H1 (cell line): ENCODE measurements around the gene TUBA3D. TPM values are rescaled to one million over a fixed set of nuclear protein-coding genes. Genes with fewer than 3 reads are reported as not detected.
"Not testable (repeated sequence)": the region's sequence is repeated elsewhere in the genome, so short reads cannot be mapped to it uniquely, and the experiment has no call there.

ENCODE experiments used
- CTCF ChIA-PET: fragments of 300-600 bp; sonication (Branson Sonifier 250); formaldehyde crosslinking; loops from one replicate; lab custom pipeline; 2021; ENCODE audit not compliant: partially characterized antibody; lab: Charles Lee
- POLR2A ChIA-PET: fragments of 300-600 bp; sonication (Branson Sonifier 250); formaldehyde crosslinking; loops from one replicate; lab custom pipeline; 2021; ENCODE audit warnings: inconsistent platforms; ENCODE audit not compliant: partially characterized antibody; lab: Charles Lee
- DNase-seq, 2 experiments: peaks; one replicate each; pipeline versions ENCODE4 v3.0.0 to v3.0.0-alpha.2; 2010 to 2022; ENCODE audit warnings: low spot score in 2 of 2, low read depth in 1 of 2, mixed read lengths in 1 of 2
- FAIRE-seq: peaks from 2 replicates; lab custom pipeline; 2011; peaks lifted over from hg19 to GRCh38; lab: Jason Lieb, UNC
- H2AFZ ChIP-seq: 2 replicates; pipeline ENCODE4 v1.8.1; 2012; ENCODE audit warnings: low read length, inconsistent platforms
- H2AK5ac ChIP-seq: 2 replicates; pipeline ENCODE4 v1.6.1; 2013; ENCODE audit warnings: low read depth, low read length
- H2BK120ac ChIP-seq: replicated peaks from 2 replicates; pipeline ENCODE3; 2013; ENCODE audit warnings: low read depth, low read length, inconsistent platforms
- H2BK12ac ChIP-seq: 2 replicates; pipeline ENCODE4 v1.6.1; 2013; ENCODE audit warnings: low read depth, low read length
- H2BK15ac ChIP-seq: 2 replicates; pipeline ENCODE4 v1.6.1; 2013; ENCODE audit warnings: low read length
- H2BK20ac ChIP-seq: 2 replicates; pipeline ENCODE4 v1.6.1; 2013; ENCODE audit warnings: low read length
- H2BK5ac ChIP-seq: 2 replicates; pipeline ENCODE4 v1.6.1; 2013; ENCODE audit warnings: low read depth, low read length
- H3K14ac ChIP-seq: 2 replicates; pipeline ENCODE4 v1.6.1; 2013; ENCODE audit warnings: inconsistent platforms; ENCODE audit not compliant: insufficient read length
- H3K18ac ChIP-seq: 2 replicates; pipeline ENCODE4 v1.6.1; 2013; ENCODE audit warnings: low read length; ENCODE audit errors: extremely low read depth
- H3K23ac ChIP-seq: 2 replicates; pipeline ENCODE4 v1.6.1; 2013; ENCODE audit warnings: inconsistent platforms; ENCODE audit not compliant: insufficient read length
- H3K23me2 ChIP-seq: 2 replicates; pipeline ENCODE4 v1.6.1; 2013; ENCODE audit warnings: low read depth, low read length
- H3K27ac ChIP-seq: 2 replicates; pipeline ENCODE4 v1.6.1; 2011; ENCODE audit warnings: low read depth, low read length, inconsistent platforms
- H3K27me3 ChIP-seq, 4 experiments: replicated peaks in 1 of 4; 1 replicate in 1 of 4; 2 replicates in 3 of 4; pipeline versions ENCODE4 v1.6.1 to v1.8.1; 2011 to 2013; ENCODE audit warnings: low read length in 3 of 4, mild to moderate bottlenecking in 3 of 4, inconsistent platforms in 2 of 4, mixed read lengths in 2 of 4, moderate library complexity in 1 of 4; ENCODE audit not compliant: control insufficient read depth in 3 of 4, insufficient read depth in 3 of 4; ENCODE audit errors: extremely low read depth in 1 of 4
- H3K36me3 ChIP-seq, 4 experiments: 2 replicates each; pipeline versions ENCODE4 v1.6.1 to v1.8.1; 2011 to 2013; ENCODE audit warnings: mild to moderate bottlenecking in 4 of 4, low read length in 3 of 4, moderate library complexity in 2 of 4, control low read depth in 1 of 4, inconsistent platforms in 1 of 4; ENCODE audit not compliant: insufficient read depth in 4 of 4, control insufficient read depth in 2 of 4
- H3K4ac ChIP-seq: replicated peaks from 2 replicates; pipeline ENCODE3; 2013; ENCODE audit warnings: low read length, low read depth, mixed read lengths, inconsistent platforms; ENCODE audit not compliant: insufficient read length
- H3K4me1 ChIP-seq, 4 experiments: replicated peaks in 1 of 4; 1 replicate in 1 of 4; 2 replicates in 3 of 4; pipeline versions ENCODE4 v1.6.1 to v1.8.1; 2011 to 2013; ENCODE audit warnings: low read length in 3 of 4, inconsistent platforms in 2 of 4, mixed read lengths in 1 of 4; ENCODE audit not compliant: insufficient read depth in 4 of 4, control insufficient read depth in 3 of 4
- H3K4me2 ChIP-seq, 2 experiments: 2 replicates each; pipeline versions ENCODE4 v1.6.1 to v1.8.1; 2011 to 2013; ENCODE audit warnings: low read depth in 2 of 2, low read length in 2 of 2, control low read depth in 1 of 2, inconsistent platforms in 1 of 2, mild to moderate bottlenecking in 1 of 2; ENCODE audit not compliant: insufficient read depth in 1 of 2
- H3K4me3 ChIP-seq, 4 experiments: fragments of 200-600, 300-600 bp in 1 of 4; sonication (generic), shearing (Covaris generic), sonication (Bioruptor Twin) in 1 of 4; 2 replicates each; pipeline versions ENCODE4 v1.5.1 to v1.8.1; 2011 to 2016; ENCODE audit warnings: low read length in 4 of 4, low read depth in 3 of 4, control low read depth in 2 of 4, inconsistent platforms in 2 of 4, mild to moderate bottlenecking in 2 of 4, mixed read lengths in 1 of 4, moderate library complexity in 1 of 4; ENCODE audit not compliant: insufficient read depth in 2 of 4; ENCODE audit errors: extremely low read depth in 1 of 4
- H3K56ac ChIP-seq: replicated peaks from 2 replicates; pipeline ENCODE3; 2013; ENCODE audit warnings: low read depth, mild to moderate bottlenecking, mixed read lengths, low read length, inconsistent platforms; ENCODE audit not compliant: insufficient read length
- H3K79me1 ChIP-seq: 2 replicates; pipeline ENCODE4 v1.6.1; 2013; ENCODE audit warnings: low read depth, low read length, control low read depth
- H3K79me2 ChIP-seq, 2 experiments: 2 replicates each; pipeline versions ENCODE4 v1.6.1 to v1.8.1; 2012 to 2013; ENCODE audit warnings: low read length in 2 of 2, mild to moderate bottlenecking in 2 of 2, inconsistent platforms in 1 of 2; ENCODE audit not compliant: insufficient read depth in 2 of 2, control insufficient read depth in 1 of 2
- H3K9ac ChIP-seq, 4 experiments: replicated peaks in 1 of 4; 1 replicate in 1 of 4; 2 replicates in 3 of 4; pipeline versions ENCODE4 v1.6.1 to v1.8.1; 2011 to 2013; ENCODE audit warnings: low read depth in 3 of 4, low read length in 3 of 4, control low read depth in 2 of 4, mild to moderate bottlenecking in 2 of 4, moderate library complexity in 2 of 4, inconsistent platforms in 1 of 4; ENCODE audit errors: extremely low read depth in 1 of 4
- H3K9me3 ChIP-seq, 2 experiments: 2 replicates each; pipeline versions ENCODE4 v1.6.1 to v1.8.1; 2012 to 2013; ENCODE audit warnings: mild to moderate bottlenecking in 2 of 2, moderate library complexity in 2 of 2, control low read depth in 1 of 2, inconsistent platforms in 1 of 2, low read depth in 1 of 2, low read length in 1 of 2, mixed read lengths in 1 of 2; ENCODE audit not compliant: insufficient read depth in 2 of 2
- H4K20me1 ChIP-seq, 2 experiments: replicated peaks in 1 of 2; 2 replicates each; pipeline versions ENCODE3 to v1.8.1; 2011 to 2013; ENCODE audit warnings: inconsistent platforms in 2 of 2, low read length in 2 of 2, mild to moderate bottlenecking in 1 of 2; ENCODE audit not compliant: insufficient read depth in 2 of 2, control insufficient read depth in 1 of 2
- H4K5ac ChIP-seq: 2 replicates; pipeline ENCODE4 v1.6.1; 2013; ENCODE audit warnings: low read length, low read depth, mixed read lengths, inconsistent platforms; ENCODE audit not compliant: insufficient read length
- H4K8ac ChIP-seq: 2 replicates; pipeline ENCODE4 v1.8.0; 2013; ENCODE audit warnings: mild to moderate bottlenecking, moderate library complexity, low read length, inconsistent platforms; ENCODE audit not compliant: insufficient read depth; ENCODE audit errors: extremely low read depth
- H4K91ac ChIP-seq: replicated peaks from 2 replicates; pipeline ENCODE3; 2013; ENCODE audit warnings: low read length, mixed read lengths, inconsistent platforms; ENCODE audit not compliant: insufficient read length
- WGBS, 2 experiments: shearing (Covaris generic) in 1 of 2; methylation state at CpG; one replicate each; pipeline versions ENCODE4 v1.1.6 to v1.1.7; 2013 to 2015; ENCODE audit warnings: low lambda C conversion rate in 2 of 2, mixed read lengths in 2 of 2, inconsistent platforms in 1 of 2, low coverage in 1 of 2, missing lambda C conversion rate in 1 of 2; ENCODE audit not compliant: insufficient replicate concordance in 2 of 2, insufficient coverage in 1 of 2, insufficient read length in 1 of 2; ENCODE audit errors: extremely low coverage in 1 of 2, missing lambda C conversion rate in 1 of 2; 5-methylcytosine and 5-hydroxymethylcytosine counted together
- polyA plus RNA-seq, 7 experiments: library from polyadenylated mRNA; depleted of rRNA in 3 of 7; stranded (reverse) in 5 of 7; unstranded in 2 of 7; fragments of >200 nt in 5 of 7; fragments of 200-250 nt in 2 of 7; gene quantifications; 1 replicate in 5 of 7; 2 replicates in 1 of 7; 4 replicates in 1 of 7; pipeline versions ENCODE4 v1.2.1 to v1.2.3, GENCODE V29; 2011 to 2013; ENCODE audit warnings: missing spikeins in 2 of 7, mixed read lengths in 2 of 7
- total RNA-seq: library from RNA; stranded (reverse); fragmentation: NEBNext Ultra II Directional; extraction: Animal tissue kit (Norgen Biotek cat#: 25700); gene quantifications from 2 replicates; pipeline ENCODE4 v1.2.1, GENCODE V29; 2021

Gene TUBA3D
- total and polyA plus RNA-seq, 2 of the 8 experiments (the other 6 are each of a cell fraction or from before 2014, with no cell fraction given), result 0.15 TPM; not detected in 1

DNA sequence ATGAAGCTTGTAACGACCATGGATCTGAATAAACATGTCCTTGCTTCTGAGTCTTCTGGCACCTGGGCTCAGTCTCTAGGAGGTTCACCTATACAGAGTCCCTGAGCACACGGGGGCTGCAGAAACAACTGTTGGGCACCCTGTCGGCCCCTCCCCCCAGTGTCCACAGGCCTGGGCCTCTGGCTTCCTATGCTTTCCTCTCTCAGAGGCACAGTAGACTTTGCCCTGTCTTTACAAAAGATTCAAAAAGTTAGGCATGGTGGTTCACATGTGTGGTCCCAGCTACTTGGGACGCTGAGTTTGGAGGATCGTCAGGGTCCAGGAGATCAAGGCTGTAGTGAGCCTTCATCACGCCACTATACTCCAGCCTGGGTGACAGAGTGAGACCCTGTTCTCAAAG is 45.6 kb downstream of the TUBA3D start:
- H4K91ac ChIP-seq, H2AK5ac ChIP-seq, FAIRE-seq, H2BK15ac ChIP-seq, H4K5ac ChIP-seq, H3K4ac ChIP-seq, H2BK20ac ChIP-seq, H2BK120ac ChIP-seq, H3K4me3 ChIP-seq, H3K23ac ChIP-seq, H3K27ac ChIP-seq, H4K8ac ChIP-seq, H3K4me1 ChIP-seq, H2BK12ac ChIP-seq, H3K79me2 ChIP-seq, H3K9ac ChIP-seq, H3K4me2 ChIP-seq, H2AFZ ChIP-seq, H3K18ac ChIP-seq, H3K56ac ChIP-seq, H3K14ac ChIP-seq, H2BK5ac ChIP-seq, H4K20me1 ChIP-seq, H3K23me2 ChIP-seq, H3K79me1 ChIP-seq, H3K27me3 ChIP-seq, H3K9me3 ChIP-seq, DNase-seq: not testable (repeated sequence)
- WGBS, 2 experiments, result 91% methylated on average over 4 of the region's 6 CpGs; no CpG with 5 or more reads in 1 of the 2 experiments
- CTCF ChIA-PET, result interaction anchor here (0.6 to 1.7 kb wide), 2 partner anchors 108 to 205 kb away, joined by 3 read pairs; no protein-coding TSS in a partner anchor
- H3K36me3 ChIP-seq, result peaks cover 2 to 29% (median 8%) of the 10 kb centered on the region in 4 experiments; a peak in 6 of 8 replicates
- POLR2A ChIA-PET, result interaction anchor here (0.7 to 1.7 kb wide), 2 partner anchors 29 to 113 kb away, joined by 3 to 8 read pairs; partner anchors contain the start of gene MZT2A
